Activated naive CD8-positive, alpha-beta T cell treated with anti-CD3 and anti-CD28 coated beads, Interleukin-2, amount 10 ng/mL, durations not matched to agents 7 days and 5 days (primary cell): Measurements from ENCODE around the gene CFAP107. TPM values are rescaled to one million over a fixed set of nuclear protein-coding genes. Genes with fewer than 3 reads are reported as not detected.
"Not testable (repeated sequence)": the region's sequence is repeated elsewhere in the genome, so short reads cannot be mapped to it uniquely, and the experiment has no call there.

Experiments
- ATAC-seq: fragments of 150-1000 bp; cut with Tn5 transposase; one replicate; pipeline ENCODE4 v1.10.0; 2021; ENCODE audit warnings: low read depth, moderate library complexity
- POLR2A ChIA-PET: fragments of 350-600 bp; sonication (Branson Sonifier 250); formaldehyde crosslinking; loops from one replicate; lab custom pipeline; 2021; ENCODE audit warnings: antibody characterized with exemption; lab: Charles Lee
- DNase-seq: peaks from one replicate; pipeline ENCODE4 v3.0.0; 2021
- H3K27ac Mint-ChIP-seq: one replicate; pipeline ENCODE4 v1.8.0; 2022; ENCODE audit warnings: mild to moderate bottlenecking, mixed read lengths
- H3K27me3 Mint-ChIP-seq: one replicate; pipeline ENCODE4 v1.8.0; 2022; ENCODE audit warnings: mild to moderate bottlenecking, moderate library complexity, mixed read lengths
- H3K36me3 Mint-ChIP-seq: one replicate; pipeline ENCODE4 v1.8.0; 2021; ENCODE audit warnings: mild to moderate bottlenecking, mixed read lengths
- H3K4me1 Mint-ChIP-seq: one replicate; pipeline ENCODE4 v1.8.0; 2021; ENCODE audit warnings: mixed read lengths
- H3K4me3 Mint-ChIP-seq: one replicate; pipeline ENCODE4 v1.8.0; 2022; ENCODE audit warnings: mild to moderate bottlenecking, moderate library complexity, mixed read lengths
- H3K9me3 Mint-ChIP-seq: one replicate; pipeline ENCODE4 v1.8.0; 2021; ENCODE audit warnings: mixed read lengths
- total RNA-seq, 2 experiments: library from RNA; stranded (reverse); gene quantifications; one replicate each; pipeline ENCODE4 v1.2.3, GENCODE V29; 2021

The CFAP107 gene
- total RNA-seq, 2 experiments from 2014 or later = not detected

DNA sequence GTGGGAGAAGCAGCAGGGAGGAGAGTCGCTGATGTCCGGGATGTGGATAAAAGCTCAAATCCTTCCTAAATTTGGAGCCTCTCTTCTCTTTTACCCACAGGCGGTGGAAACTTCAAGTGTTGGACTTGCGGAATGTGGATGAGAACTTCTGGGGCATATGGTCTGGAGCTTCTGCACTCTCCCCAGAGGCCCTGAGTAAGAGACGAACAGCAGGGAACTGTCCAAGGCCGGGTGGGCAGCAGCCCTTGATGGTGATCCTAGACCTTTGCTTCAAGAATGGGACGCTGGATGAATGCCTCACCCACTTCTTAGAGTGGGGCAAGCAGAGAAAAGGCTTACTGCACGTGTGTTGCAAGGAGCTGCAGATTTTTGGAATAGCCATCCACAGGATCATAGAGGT lies 29.4 kb downstream of the CFAP107 start:
- POLR2A ChIA-PET = no interaction called here
- no peak overlapping the region for H3K27ac Mint-ChIP-seq
- no peaks in the 10 kb centered on the region for H3K9me3 Mint-ChIP-seq
- DNase-seq = no peak
- H3K4me3 Mint-ChIP-seq = no peak overlapping the region
- no peak for ATAC-seq
- no peaks in the 10 kb centered on the region for H3K4me1 Mint-ChIP-seq
- peaks cover 7% of the 10 kb centered on the region for H3K27me3 Mint-ChIP-seq
- no peaks in the 10 kb centered on the region for H3K36me3 Mint-ChIP-seq

DNA sequence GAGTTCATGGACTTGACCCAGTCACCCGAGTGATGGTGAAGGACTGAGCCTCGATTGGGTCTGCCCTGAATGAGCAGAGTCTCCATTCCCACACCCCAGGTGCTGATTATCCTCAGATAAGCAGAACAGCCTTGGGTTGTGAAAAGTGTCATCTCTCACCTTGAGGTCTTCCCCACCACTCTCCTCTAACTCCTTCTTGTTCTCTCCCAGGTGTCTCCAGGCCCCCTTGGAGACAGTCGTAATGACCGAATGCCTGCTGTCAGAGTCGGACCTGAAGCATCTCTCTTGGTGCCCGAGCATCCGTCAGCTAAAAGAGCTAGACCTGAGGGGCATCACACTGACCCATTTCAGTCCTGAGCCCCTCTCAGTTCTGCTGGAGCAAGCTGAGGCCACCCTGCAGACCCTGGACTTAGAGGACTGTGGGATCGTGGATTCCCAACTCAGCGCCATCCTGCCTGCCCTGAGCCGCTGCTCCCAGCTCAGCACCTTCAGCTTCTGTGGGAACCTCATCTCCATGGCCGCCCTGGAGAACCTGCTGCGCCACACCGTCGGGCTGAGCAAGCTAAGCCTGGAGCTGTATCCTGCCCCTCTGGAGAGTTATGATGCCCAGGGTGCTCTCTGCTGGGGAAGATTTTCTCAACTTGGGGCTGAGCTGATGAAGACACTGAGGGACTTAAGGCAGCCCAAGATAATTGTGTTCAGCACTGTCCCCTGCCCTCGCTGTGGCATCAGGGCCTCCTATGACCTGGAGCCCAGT lies 31.0 kb downstream of the CFAP107 start:
- Mint-ChIP-seq H3K4me3 (no peak overlapping the region), H3K9me3 (no peaks in the 10 kb centered on the region), H3K27me3 (peaks cover 6% of the 10 kb centered on the region), H3K4me1 (no peaks in the 10 kb centered on the region), H3K27ac (no peak overlapping the region), H3K36me3 (no peaks in the 10 kb centered on the region)
- ATAC-seq = no peak
- DNase-seq = no peak
- POLR2A ChIA-PET = no interaction called here

DNA sequence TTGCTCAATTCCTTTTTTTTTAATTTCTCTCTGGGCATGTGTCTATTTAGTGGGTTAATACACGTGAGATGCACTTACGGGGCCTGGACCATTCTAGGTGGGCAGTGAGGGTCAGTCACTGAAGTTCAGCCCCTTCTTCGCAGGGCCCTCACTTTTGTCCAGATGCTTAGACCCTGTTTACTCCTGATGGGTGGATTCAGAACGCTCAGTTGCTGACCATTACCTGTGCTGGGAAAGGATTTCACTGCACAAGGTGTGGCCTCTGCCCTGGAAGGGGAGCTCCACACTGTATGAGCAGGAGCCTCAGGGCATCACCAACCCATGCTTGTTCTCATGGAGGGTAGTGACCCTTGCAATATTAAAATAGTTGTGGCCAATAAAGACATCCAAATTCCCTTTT lies 32.1 kb downstream of the CFAP107 start:
- Mint-ChIP-seq H3K27me3 (peaks cover 6% of the 10 kb centered on the region), H3K4me3 (no peak overlapping the region), H3K27ac (no peak overlapping the region), H3K9me3 (no peaks in the 10 kb centered on the region), H3K36me3 (no peaks in the 10 kb centered on the region), H3K4me1 (no peaks in the 10 kb centered on the region)
- POLR2A ChIA-PET = no interaction called here
- DNase-seq (no peak), ATAC-seq (no peak)

DNA sequence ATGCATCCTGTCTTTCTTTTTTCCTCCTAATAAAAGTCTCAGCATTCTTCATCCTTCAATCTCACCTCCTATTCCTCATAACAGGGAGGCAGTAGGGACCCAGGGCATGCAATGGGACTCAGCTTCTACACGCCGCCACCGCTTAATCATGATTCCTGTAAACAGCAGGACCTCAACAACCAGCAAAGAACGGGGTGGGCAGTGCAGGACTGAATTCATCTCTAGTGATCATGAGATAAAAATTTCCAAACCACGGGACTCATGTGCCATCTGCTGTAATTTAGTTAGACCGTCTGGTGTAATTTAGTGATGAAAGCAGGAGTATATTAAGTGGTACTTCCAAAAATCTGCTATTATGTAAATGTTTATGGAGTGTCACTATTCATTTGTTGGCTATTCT lies 32.9 kb downstream of the CFAP107 start:
- Mint-ChIP-seq H3K36me3 (no peaks in the 10 kb centered on the region), H3K27ac (no peak overlapping the region), H3K4me1 (no peaks in the 10 kb centered on the region), H3K4me3 (no peak overlapping the region), H3K27me3 (peaks cover 3% of the 10 kb centered on the region), H3K9me3 (no peaks in the 10 kb centered on the region)
- POLR2A ChIA-PET = no interaction called here
- ATAC-seq (no peak), DNase-seq (no peak)

DNA sequence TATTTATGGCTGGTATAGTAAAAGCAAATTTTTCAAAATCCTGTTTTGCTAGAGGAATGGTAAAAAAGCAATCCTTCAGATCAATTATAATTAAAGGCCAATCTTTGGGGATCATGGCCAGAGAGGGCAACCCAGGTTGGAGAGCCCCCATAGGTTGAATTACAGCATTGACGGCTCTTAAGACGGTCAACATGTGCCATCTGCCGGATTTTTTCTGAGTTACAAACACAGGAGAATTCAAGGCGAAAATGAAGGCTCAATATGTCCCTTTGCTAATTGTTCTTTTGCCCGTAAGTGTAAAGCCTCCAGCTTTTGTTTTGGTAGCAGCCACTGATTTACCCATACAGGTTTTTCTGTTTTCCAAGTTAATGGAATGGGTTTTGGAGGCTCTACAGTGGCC lies 35.5 kb downstream of the CFAP107 start:
- H3K27me3 Mint-ChIP-seq, POLR2A ChIA-PET, DNase-seq, H3K9me3 Mint-ChIP-seq, H3K4me1 Mint-ChIP-seq, ATAC-seq, H3K36me3 Mint-ChIP-seq, H3K4me3 Mint-ChIP-seq, H3K27ac Mint-ChIP-seq: not testable (repeated sequence)

DNA sequence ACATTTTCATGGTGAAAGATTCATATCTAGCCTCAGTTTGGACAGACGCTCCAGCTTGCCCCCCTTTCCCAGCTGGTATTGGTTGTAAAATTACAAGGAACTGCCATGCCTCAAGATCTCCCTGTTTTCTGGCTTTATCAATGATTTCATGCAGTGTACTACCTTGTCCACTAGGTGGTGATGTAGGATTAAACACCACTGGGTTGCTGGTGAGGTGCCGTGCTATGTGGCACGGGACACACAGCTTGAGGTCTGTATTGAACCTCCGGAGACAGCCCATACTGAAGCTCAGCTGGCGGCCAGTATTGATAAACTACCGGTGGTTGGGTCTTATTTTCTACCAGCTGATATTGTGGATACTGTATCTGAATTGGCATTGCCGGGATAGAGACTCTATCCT lies 37.8 kb downstream of the CFAP107 start:
- H3K27ac Mint-ChIP-seq, ATAC-seq, H3K27me3 Mint-ChIP-seq, H3K9me3 Mint-ChIP-seq, H3K36me3 Mint-ChIP-seq, DNase-seq, H3K4me1 Mint-ChIP-seq, H3K4me3 Mint-ChIP-seq, POLR2A ChIA-PET: not testable (repeated sequence)

DNA sequence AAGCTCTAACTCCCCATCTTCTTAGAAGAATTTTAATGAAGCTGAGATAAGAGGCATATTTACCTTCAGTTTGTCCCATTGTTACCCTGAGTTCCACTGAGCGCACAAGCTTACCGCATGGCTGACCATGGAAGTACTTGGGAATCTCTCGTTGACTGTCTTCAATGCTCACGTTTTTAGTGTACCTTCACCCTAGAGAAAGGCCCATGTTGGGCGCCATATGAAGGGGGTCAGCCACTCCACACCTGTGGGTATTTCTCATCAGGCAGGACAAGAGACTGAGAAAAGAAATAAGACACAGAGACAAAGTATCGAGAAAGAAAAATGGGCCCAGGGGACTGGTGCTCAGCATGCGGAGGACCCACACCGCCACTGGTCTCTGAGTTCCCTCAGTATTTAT lies 38.7 kb downstream of the CFAP107 start:
- H3K9me3 Mint-ChIP-seq, H3K27ac Mint-ChIP-seq, DNase-seq, POLR2A ChIA-PET, H3K4me1 Mint-ChIP-seq, H3K36me3 Mint-ChIP-seq, H3K27me3 Mint-ChIP-seq, ATAC-seq, H3K4me3 Mint-ChIP-seq: not testable (repeated sequence)

DNA sequence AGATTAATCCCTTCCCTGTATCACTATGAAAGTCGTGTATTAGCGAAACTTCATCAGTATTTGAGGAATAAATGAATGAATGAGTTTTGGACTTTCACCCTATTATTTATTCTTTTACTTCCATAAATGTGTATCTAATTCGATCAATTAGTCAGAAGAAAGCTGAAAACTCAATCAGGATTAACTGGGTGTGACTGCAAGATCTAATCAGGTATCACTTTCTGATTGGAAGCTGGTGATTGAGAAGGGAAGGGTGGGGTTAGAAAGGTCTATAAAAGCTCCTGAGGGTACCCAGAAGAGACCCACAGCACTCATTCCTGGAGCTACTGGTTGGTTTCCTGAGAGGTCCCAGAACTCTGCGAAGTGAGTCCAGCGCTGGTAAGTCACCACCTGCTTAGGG lies 45.1 kb downstream of the CFAP107 start, which contains the start of gene PRAMEF1:
PRAMEF1 (plus strand) TSS at position 301 of the 400 bp plus-strand sequence. CDS start 1,831 bp downstream, outside the sequence.
- H3K27ac Mint-ChIP-seq, DNase-seq, H3K9me3 Mint-ChIP-seq, H3K4me1 Mint-ChIP-seq, ATAC-seq, H3K36me3 Mint-ChIP-seq, H3K4me3 Mint-ChIP-seq, H3K27me3 Mint-ChIP-seq, POLR2A ChIA-PET: not testable (repeated sequence)

DNA sequence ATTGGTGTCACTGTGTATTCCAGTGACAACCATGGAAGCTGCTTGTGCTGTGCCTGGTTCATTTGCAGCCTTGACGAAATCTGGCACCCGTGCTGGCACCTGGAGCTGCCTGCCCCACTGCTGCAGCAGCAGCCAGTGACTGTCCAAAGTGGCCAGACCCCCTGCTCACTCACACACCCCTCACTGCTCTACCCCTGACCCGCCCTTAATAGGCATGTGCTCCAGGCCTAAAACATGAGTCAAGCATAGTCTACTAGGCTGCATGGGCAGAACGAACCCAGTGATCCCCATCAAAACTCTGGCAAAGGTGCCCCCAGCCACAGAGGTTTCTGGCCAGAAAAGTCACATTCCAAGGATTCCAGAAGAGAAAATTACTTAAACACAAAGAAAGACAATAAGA lies 52.9 kb downstream of the CFAP107 start:
- no peaks in the 10 kb centered on the region for H3K4me1 Mint-ChIP-seq
- DNase-seq (no peak), ATAC-seq (no peak)
- POLR2A ChIA-PET = no interaction called here
- no peak overlapping the region for H3K27ac Mint-ChIP-seq
- peaks cover 9% of the 10 kb centered on the region for H3K27me3 Mint-ChIP-seq
- H3K36me3 Mint-ChIP-seq = no peaks in the 10 kb centered on the region
- no peak overlapping the region for H3K4me3 Mint-ChIP-seq
- H3K9me3 Mint-ChIP-seq = no peaks in the 10 kb centered on the region

DNA sequence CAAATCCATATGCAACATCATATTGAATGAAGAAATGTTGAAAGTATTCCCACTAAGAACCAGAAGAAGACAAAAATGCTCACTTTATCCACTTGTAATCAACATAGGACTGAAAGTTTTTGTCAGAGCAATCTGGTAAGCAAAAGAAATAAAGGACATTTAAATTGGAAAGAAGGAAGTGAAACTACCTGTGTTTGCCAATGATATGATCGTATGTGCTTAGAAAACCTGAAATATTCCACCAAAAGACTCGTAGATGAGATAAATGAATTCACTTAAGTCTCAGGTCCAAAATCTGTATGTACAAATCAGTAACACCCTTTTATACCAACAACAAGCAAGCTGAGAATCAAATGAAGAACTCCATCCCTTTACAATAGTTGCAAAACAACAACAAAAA lies 53.7 kb downstream of the CFAP107 start:
- no peaks in the 10 kb centered on the region for H3K36me3 Mint-ChIP-seq
- no peak for ATAC-seq
- DNase-seq = no peak
- H3K9me3 Mint-ChIP-seq = no peaks in the 10 kb centered on the region
- POLR2A ChIA-PET = no interaction called here
- H3K27me3 Mint-ChIP-seq = peaks cover 13% of the 10 kb centered on the region
- no peak overlapping the region for H3K4me3 Mint-ChIP-seq
- no peak overlapping the region for H3K27ac Mint-ChIP-seq
- H3K4me1 Mint-ChIP-seq = no peaks in the 10 kb centered on the region

DNA sequence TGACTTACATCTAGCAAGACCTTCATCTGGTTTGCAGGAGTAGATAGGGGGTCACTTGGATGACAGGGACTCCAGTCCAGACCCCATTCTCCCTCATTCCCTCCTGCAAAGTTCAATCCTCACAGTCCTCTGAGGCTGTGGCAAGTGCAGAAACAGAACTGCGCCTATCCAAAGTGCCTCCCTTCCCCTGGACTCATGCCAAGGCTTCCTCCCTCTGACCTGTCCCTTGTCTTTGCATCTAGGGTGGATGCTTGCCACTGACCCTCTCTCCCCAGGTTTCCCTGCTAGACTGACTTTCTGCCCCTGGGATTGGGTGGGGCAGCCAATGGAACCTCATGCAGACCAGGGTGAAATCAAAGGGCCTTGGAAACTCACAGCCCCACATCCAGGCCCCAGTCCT lies 63.9 kb downstream of the CFAP107 start:
- H3K27me3 Mint-ChIP-seq = peaks cover 25% of the 10 kb centered on the region
- no peak overlapping the region for H3K27ac Mint-ChIP-seq
- no peak for DNase-seq
- ATAC-seq = no peak
- H3K4me1 Mint-ChIP-seq = no peaks in the 10 kb centered on the region
- peaks cover 7% of the 10 kb centered on the region for H3K9me3 Mint-ChIP-seq
- POLR2A ChIA-PET = no interaction called here
- H3K4me3 Mint-ChIP-seq = no peak overlapping the region
- H3K36me3 Mint-ChIP-seq = no peaks in the 10 kb centered on the region

DNA sequence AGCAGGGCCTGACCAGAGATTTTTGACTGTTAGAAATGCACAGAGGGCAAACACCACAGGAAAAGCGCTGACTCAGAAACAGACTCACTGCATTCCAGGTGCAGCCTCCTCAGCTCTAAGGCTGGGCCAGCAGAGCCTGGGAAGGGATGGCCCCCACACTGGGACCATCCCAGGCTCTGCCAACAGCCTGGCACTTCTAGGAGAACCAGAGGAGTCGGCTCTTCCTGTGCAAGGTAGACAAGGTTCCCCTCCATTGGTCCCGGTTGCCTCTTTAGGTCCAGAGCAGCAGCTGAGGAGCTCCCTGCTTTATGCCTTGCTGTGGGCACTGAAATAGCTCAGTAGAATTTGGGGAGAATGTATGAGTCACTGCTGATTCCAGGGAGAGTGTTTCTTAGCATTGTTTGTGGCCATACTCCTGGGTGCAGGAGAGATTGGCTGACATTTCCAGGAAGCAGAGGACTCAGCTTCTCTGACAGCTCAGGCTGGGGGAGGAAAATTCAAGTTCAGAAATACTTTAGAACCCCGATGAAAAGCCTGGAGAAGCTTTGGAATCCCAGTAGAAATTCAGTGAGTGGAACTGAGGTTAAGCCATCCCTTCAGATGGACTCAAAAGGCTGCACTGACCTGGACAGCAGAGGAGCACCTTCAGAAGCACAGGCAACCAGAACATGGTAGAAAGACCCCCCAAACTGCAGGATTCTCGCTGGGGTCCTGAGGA lies 64.8 kb downstream of the CFAP107 start:
- Mint-ChIP-seq H3K27ac (no peak overlapping the region), H3K4me3 (no peak overlapping the region), H3K36me3 (no peaks in the 10 kb centered on the region), H3K9me3 (peaks cover 5% of the 10 kb centered on the region), H3K4me1 (no peaks in the 10 kb centered on the region), H3K27me3 (peaks cover 27% of the 10 kb centered on the region)
- DNase-seq (no peak), ATAC-seq (no peak)
- POLR2A ChIA-PET = no interaction called here

DNA sequence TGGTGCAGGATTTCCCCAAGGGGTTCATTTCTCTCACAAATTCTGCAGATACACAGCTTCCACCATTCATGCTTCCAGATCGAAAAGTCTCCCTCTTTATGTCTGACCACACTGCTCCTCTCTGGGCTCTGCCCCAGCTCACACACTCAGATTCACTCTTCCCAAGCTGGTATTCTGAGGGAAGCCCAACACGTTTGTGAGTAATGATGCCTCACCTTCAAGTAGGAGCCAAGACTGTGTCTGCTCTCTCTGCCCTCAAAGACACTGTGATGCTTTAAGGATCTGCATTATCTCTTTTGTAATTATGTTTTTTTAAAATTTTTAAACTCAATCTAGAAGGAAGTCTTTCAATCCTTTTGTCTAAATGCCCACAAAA lies 65.4 kb downstream of the CFAP107 start:
- no peak overlapping the region for H3K4me3 Mint-ChIP-seq
- H3K36me3 Mint-ChIP-seq = no peaks in the 10 kb centered on the region
- no peak for ATAC-seq
- peaks cover 27% of the 10 kb centered on the region for H3K27me3 Mint-ChIP-seq
- peaks cover 5% of the 10 kb centered on the region for H3K9me3 Mint-ChIP-seq
- POLR2A ChIA-PET = no interaction called here
- DNase-seq = no peak
- H3K4me1 Mint-ChIP-seq = no peaks in the 10 kb centered on the region
- H3K27ac Mint-ChIP-seq = no peak overlapping the region
